Small intestine (tissue), 7 donors: ENCODE measurements around the gene CCDC63. TPM values are rescaled to one million over a fixed set of nuclear protein-coding genes. Genes with fewer than 3 reads are reported as not detected.
"Not testable (repeated sequence)": the region's sequence is repeated elsewhere in the genome, so short reads cannot be mapped to it uniquely, and the experiment has no call there.

Experiments used
- DNase-seq, 2 donors: peaks; one replicate each; pipeline versions ENCODE4 v3.0.0 to v3.0.0-alpha.2; 2013
- FAIRE-seq: peaks from 2 replicates; lab custom pipeline; 2012; peaks lifted over from hg19 to GRCh38; lab: Jason Lieb, UNC
- H3K27ac ChIP-seq, 3 donors: one replicate each; pipeline ENCODE4 v1.5.1; 2013; ENCODE audit warnings: low read length in 2 of 3, mild to moderate bottlenecking in 2 of 3, control low read depth in 1 of 3, inconsistent platforms in 1 of 3, low read depth in 1 of 3, moderate library complexity in 1 of 3
- H3K27me3 ChIP-seq, 3 donors: one replicate each; pipeline ENCODE4 v1.6.1; 2013; ENCODE audit warnings: low read length in 3 of 3, inconsistent platforms in 1 of 3; ENCODE audit not compliant: control insufficient read depth in 3 of 3, insufficient read depth in 3 of 3
- H3K36me3 ChIP-seq, 3 donors: one replicate each; pipeline ENCODE4 v1.6.1; 2013; ENCODE audit warnings: low read length in 3 of 3, inconsistent platforms in 1 of 3, low read depth in 1 of 3, mild to moderate bottlenecking in 1 of 3, moderate library complexity in 1 of 3; ENCODE audit not compliant: control insufficient read depth in 3 of 3, insufficient read depth in 2 of 3
- H3K4me1 ChIP-seq, 3 donors: one replicate each; pipeline ENCODE4 v1.6.1; 2013; ENCODE audit warnings: low read length in 2 of 3, inconsistent platforms in 1 of 3, low read depth in 1 of 3, mild to moderate bottlenecking in 1 of 3, moderate library complexity in 1 of 3; ENCODE audit not compliant: control insufficient read depth in 3 of 3, insufficient read depth in 2 of 3
- H3K4me3 ChIP-seq, 3 donors: one replicate each; pipeline ENCODE4 v1.5.1; 2013; ENCODE audit warnings: low read length in 3 of 3, control low read depth in 1 of 3, inconsistent platforms in 1 of 3, low read depth in 1 of 3, mild to moderate bottlenecking in 1 of 3, moderate library complexity in 1 of 3
- H3K9me3 ChIP-seq, 2 donors: one replicate each; pipeline ENCODE4 v1.6.1; 2013; ENCODE audit warnings: low read depth in 1 of 2, low read length in 1 of 2; ENCODE audit not compliant: control insufficient read depth in 2 of 2, insufficient read depth in 1 of 2
- WGBS, 3 donors: extraction: QIAGEN DNeasy Blood & Tissue Kit; methylation state at CpG; one replicate each; pipeline ENCODE4 v1.1.7; 2013; 5-methylcytosine and 5-hydroxymethylcytosine counted together
- polyA plus RNA-seq, 4 donors: library from polyadenylated mRNA; stranded (reverse) in 3 of 4; unstranded in 1 of 4; fragments of 200-250 nt in 3 of 4; fragments of 120-200 nt in 1 of 4; gene quantifications; one replicate each; pipeline versions ENCODE4 v1.2.1 to v1.2.3, GENCODE V29; 2013
- donor health status: healthy with polysubstance abuse.
- donor health status: control.
- donor health status: control.
- donor health status: Bipolar disorder and iron deficiency.
- donor health status: healthy.

The CCDC63 gene
- polyA plus RNA-seq, 4 donors = not detected

- 89 to 92% (median 91%) methylated on average over 4 of the region's 4 CpGs for WGBS, 3 donors
- DNase-seq, FAIRE-seq: not testable (repeated sequence)
These were observed 11.2 kb downstream of the CCDC63 start for GRCh38 chr12:110857954-110858353.

DNA sequence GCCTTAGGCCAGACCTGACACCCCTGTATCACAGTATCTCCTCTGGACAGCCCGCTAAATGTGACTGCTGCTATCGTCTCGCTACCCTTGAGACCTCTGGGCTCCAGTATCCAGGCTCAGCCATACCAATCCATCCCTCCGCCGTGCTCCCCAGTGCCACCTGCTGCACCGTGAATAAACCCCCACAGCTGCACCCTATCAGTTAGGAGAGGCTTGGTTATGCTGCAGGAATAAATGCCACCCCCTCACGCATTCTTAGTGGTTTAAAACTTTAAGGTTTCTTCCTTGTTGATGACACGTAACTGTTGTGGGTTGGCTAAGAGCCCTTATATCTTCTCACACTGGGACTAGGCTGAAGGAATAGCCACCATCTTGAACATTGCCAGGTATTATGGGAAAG, 12.1 kb downstream of the CCDC63 start:
- Histone ChIP-seq H3K27me3 (no peaks in the 10 kb centered on the region), H3K4me1 (no peaks in the 10 kb centered on the region), H3K36me3 (no peaks in the 10 kb centered on the region), H3K27ac (no peak overlapping the region), H3K9me3 (no peaks in the 10 kb centered on the region), H3K4me3 (no peak overlapping the region)
- DNase-seq (no peak), FAIRE-seq (no peak)
- 56 to 73% (median 62%) methylated on average over 8 of the region's 8 CpGs for WGBS, 3 donors

More at GRCh38 chr12:110857954-110858353, 11.2 kb downstream of the CCDC63 start:
- H3K27me3 ChIP-seq, H3K4me1 ChIP-seq, H3K4me3 ChIP-seq, H3K9me3 ChIP-seq, H3K36me3 ChIP-seq, H3K27ac ChIP-seq: not testable (repeated sequence)

DNA sequence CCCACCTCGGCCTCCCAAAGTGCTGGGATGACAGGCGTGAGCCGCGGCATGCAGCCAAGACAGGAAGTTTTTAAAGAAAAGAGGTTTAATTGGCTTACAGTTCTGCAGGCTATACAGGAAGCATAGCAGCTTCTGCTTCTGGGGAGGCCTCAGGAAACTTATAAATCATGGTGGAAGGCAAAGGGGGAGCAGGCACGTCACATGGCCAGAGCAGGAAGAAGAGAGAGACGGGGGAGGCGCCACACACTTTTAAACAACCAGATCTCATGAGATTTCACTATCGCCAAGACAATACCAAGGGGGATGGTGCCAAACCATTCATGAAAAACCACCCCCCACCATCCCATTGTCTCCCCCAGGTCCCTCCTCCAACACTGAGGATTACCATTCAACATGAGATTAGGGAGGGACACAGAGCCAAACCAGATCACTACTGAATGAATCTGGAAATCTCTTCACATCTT, 14.1 kb downstream of the CCDC63 start:
- Histone ChIP-seq H3K36me3 (no peaks in the 10 kb centered on the region), H3K27ac (no peak overlapping the region), H3K4me1 (no peaks in the 10 kb centered on the region), H3K9me3 (no peaks in the 10 kb centered on the region), H3K27me3 (no peaks in the 10 kb centered on the region), H3K4me3 (no peak overlapping the region)
- WGBS, 3 donors = 42 to 61% (median 55%) methylated on average over 8 of the region's 8 CpGs
- no peak for FAIRE-seq
- no peak for DNase-seq

GRCh38 chr12:110861729-110862128, 14.9 kb downstream of the CCDC63 start:
- H3K4me1 ChIP-seq = no peaks in the 10 kb centered on the region
- no peak overlapping the region for H3K4me3 ChIP-seq
- no peak for DNase-seq
- H3K36me3 ChIP-seq = no peaks in the 10 kb centered on the region
- 64 to 82% (median 69%) methylated on average over 7 of the region's 7 CpGs for WGBS, 3 donors
- no peaks in the 10 kb centered on the region for H3K9me3 ChIP-seq
- FAIRE-seq = no peak
- H3K27ac ChIP-seq = no peak overlapping the region
- no peaks in the 10 kb centered on the region for H3K27me3 ChIP-seq

- Histone ChIP-seq H3K27me3 (no peaks in the 10 kb centered on the region), H3K9me3 (no peaks in the 10 kb centered on the region), H3K27ac (no peak overlapping the region), H3K36me3 (no peaks in the 10 kb centered on the region), H3K4me3 (no peak overlapping the region), H3K4me1 (no peaks in the 10 kb centered on the region)
- no peak for FAIRE-seq
- WGBS, 3 donors = 87 to 89% (median 88%) methylated on average over 9 of the region's 9 CpGs
- no peak for DNase-seq
These were observed 15.5 kb downstream of the CCDC63 start for GRCh38 chr12:110862329-110862728.

DNA sequence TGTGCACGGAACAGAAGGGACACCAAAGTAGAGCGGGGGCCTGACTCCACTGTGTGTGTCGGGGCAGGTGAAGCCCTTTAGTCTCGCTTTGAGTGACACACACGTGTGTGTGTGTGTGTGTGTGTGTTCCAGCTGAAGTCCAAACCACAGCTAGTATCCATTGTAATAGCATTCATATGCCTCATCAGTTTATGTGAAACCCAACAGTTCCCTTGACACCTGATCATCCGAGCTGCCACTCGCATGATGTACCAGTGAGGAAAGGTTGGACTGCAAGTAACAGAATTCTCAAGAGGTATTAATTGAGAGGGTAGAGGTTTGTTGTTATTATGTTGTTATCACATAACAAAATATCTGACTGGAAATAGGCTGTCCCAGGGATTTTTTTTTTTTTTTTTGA, 16.4 kb downstream of the CCDC63 start:
- Histone ChIP-seq H3K4me3 (no peak overlapping the region), H3K27me3 (no peaks in the 10 kb centered on the region), H3K27ac (no peak overlapping the region), H3K9me3 (no peaks in the 10 kb centered on the region), H3K4me1 (no peaks in the 10 kb centered on the region), H3K36me3 (no peaks in the 10 kb centered on the region)
- DNase-seq (no peak), FAIRE-seq (no peak)
- 63 to 87% (median 82%) methylated on average over 7 of the region's 7 CpGs for WGBS, 3 donors

- no peak for DNase-seq
- Histone ChIP-seq H3K4me1 (no peaks in the 10 kb centered on the region), H3K9me3 (no peaks in the 10 kb centered on the region), H3K4me3 (no peak overlapping the region), H3K27ac (no peak overlapping the region), H3K36me3 (no peaks in the 10 kb centered on the region), H3K27me3 (no peaks in the 10 kb centered on the region)
- WGBS, 3 donors = 84 to 90% (median 90%) methylated on average over 6 of the region's 6 CpGs
- no peak for FAIRE-seq
These were observed 18.7 kb downstream of the CCDC63 start for GRCh38 chr12:110865521-110865920.

- WGBS, 3 donors = 66 to 76% (median 72%) methylated on average over 3 of the region's 3 CpGs
- FAIRE-seq (no peak), DNase-seq (no peak)
- Histone ChIP-seq H3K9me3 (no peaks in the 10 kb centered on the region), H3K27me3 (peaks cover 0 to 4% (median 0%) of the 10 kb centered on the region in 3 donors), H3K27ac (no peak overlapping the region), H3K36me3 (no peaks in the 10 kb centered on the region), H3K4me3 (no peak overlapping the region), H3K4me1 (no peaks in the 10 kb centered on the region)
These were observed 22.2 kb downstream of the CCDC63 start for GRCh38 chr12:110869026-110869425.

DNA sequence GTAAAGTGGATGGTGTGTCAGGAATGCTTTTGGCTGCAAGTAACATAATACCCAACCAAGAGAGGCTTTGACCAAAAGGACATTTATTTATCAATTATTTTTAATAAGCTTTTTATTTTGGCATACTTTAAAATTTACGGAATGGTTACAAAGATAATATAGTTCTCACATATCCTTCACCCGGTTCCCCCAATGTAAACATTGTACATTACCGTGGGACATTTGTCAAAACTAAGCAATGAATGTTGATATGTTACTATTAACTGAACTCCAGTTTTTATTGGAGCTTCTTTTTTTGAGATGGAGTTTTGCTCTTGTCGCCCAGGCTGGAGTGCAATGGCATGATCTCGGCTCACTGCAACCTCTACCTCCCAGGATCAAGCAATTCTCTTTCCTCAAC, 23.0 kb downstream of the CCDC63 start:
- WGBS, 3 donors = 81 to 90% (median 85%) methylated on average over 5 of the region's 5 CpGs
- DNase-seq = no peak
- no peak overlapping the region for H3K4me3 ChIP-seq
- no peak for FAIRE-seq
- peaks cover 0 to 4% (median 0%) of the 10 kb centered on the region in 3 donors for H3K27me3 ChIP-seq
- no peak overlapping the region for H3K27ac ChIP-seq
- H3K36me3 ChIP-seq = no peaks in the 10 kb centered on the region
- no peaks in the 10 kb centered on the region for H3K9me3 ChIP-seq
- H3K4me1 ChIP-seq = no peaks in the 10 kb centered on the region
